Measurements from ENCODE around the gene KIFC1. TPM values are rescaled to one million over a fixed set of nuclear protein-coding genes. Genes with fewer than 3 reads are reported as not detected.
A peak's percentile ranks its signal among the peaks of the same experiment; 100 is the strongest.

Gene KIFC1
- total RNA-seq, 1 donor from 2014 or later: 31.3 TPM

- H3K4me1 Mint-ChIP-seq: peaks cover 67% of the 10 kb centered on the region
- peak overlapping the region; percentile 52 for H3K27ac Mint-ChIP-seq
- DNase-seq (ENCODE audit: low spot score in 2 of 2, unreplicated experiment in 2 of 2): peak in 1 of 2 experiments; percentile 66
Observed at GRCh38 chr6:33430991-33431879, 39.6 kb downstream of the KIFC1 start.

GRCh38 chr6:33431880-33432541 is 40.4 kb downstream of the KIFC1 start:
- peaks cover 18% of the 10 kb centered on the region for H3K36me3 Mint-ChIP-seq
- no peak for DNase-seq (ENCODE audit: low spot score in 2 of 2, unreplicated experiment in 2 of 2)
- H3K9me3 Mint-ChIP-seq: no peaks in the 10 kb centered on the region
- H3K27ac Mint-ChIP-seq: peak overlapping the region; percentile 65
- peak overlapping the region; percentile 20 for H3K4me3 Mint-ChIP-seq
- no peak for TF ChIP-seq CTCF (IDR thresholded peaks at IDR 0.05; ENCODE audit: unreplicated experiment)
- H3K4me1 Mint-ChIP-seq: peaks cover 60% of the 10 kb centered on the region
- H3K27me3 Mint-ChIP-seq (ENCODE audit: low read depth): no peaks in the 10 kb centered on the region

More at GRCh38 chr6:33430991-33431879, 39.6 kb downstream of the KIFC1 start:
- H3K9me3 Mint-ChIP-seq: no peaks in the 10 kb centered on the region
- TF ChIP-seq CTCF (IDR thresholded peaks at IDR 0.05; ENCODE audit: unreplicated experiment): no peak
- H3K4me3 Mint-ChIP-seq: peak overlapping the region; percentile 49
- H3K27me3 Mint-ChIP-seq (ENCODE audit: low read depth): no peaks in the 10 kb centered on the region
- peaks cover 12% of the 10 kb centered on the region for H3K36me3 Mint-ChIP-seq

- Mint-ChIP-seq H3K27me3 (ENCODE audit: low read depth) (no peaks in the 10 kb centered on the region), H3K4me1 (peaks cover 55% of the 10 kb centered on the region), H3K9me3 (no peaks in the 10 kb centered on the region), H3K27ac (peak overlapping the region; percentile 75), H3K4me3 (peak overlapping the region; percentile 21), H3K36me3 (peaks cover 22% of the 10 kb centered on the region)
- DNase-seq (ENCODE audit: low spot score in 2 of 2, unreplicated experiment in 2 of 2): no peak
- no peak for TF ChIP-seq CTCF (IDR thresholded peaks at IDR 0.05; ENCODE audit: unreplicated experiment)
Observed at GRCh38 chr6:33432546-33432945, 40.9 kb downstream of the KIFC1 start.

- no peak for TF ChIP-seq CTCF (IDR thresholded peaks at IDR 0.05; ENCODE audit: unreplicated experiment)
- no peak for DNase-seq (ENCODE audit: low spot score in 2 of 2, unreplicated experiment in 2 of 2)
- H3K36me3 Mint-ChIP-seq: peaks cover 23% of the 10 kb centered on the region
- peak overlapping the region; percentile 75 for H3K27ac Mint-ChIP-seq
- H3K9me3 Mint-ChIP-seq: no peaks in the 10 kb centered on the region
- H3K4me1 Mint-ChIP-seq: peaks cover 54% of the 10 kb centered on the region
- H3K4me3 Mint-ChIP-seq: peak overlapping the region; percentile 21
- H3K27me3 Mint-ChIP-seq (ENCODE audit: low read depth): no peaks in the 10 kb centered on the region
Observed at GRCh38 chr6:33433001-33433543, 41.4 kb downstream of the KIFC1 start.

GRCh38 chr6:33433544-33434191 is 42.0 kb downstream of the KIFC1 start:
- Mint-ChIP-seq H3K27me3 (ENCODE audit: low read depth) (no peaks in the 10 kb centered on the region), H3K4me1 (peaks cover 48% of the 10 kb centered on the region)
- no peak for DNase-seq (ENCODE audit: low spot score in 2 of 2, unreplicated experiment in 2 of 2)

More at GRCh38 chr6:33433544-33434191, 42.0 kb downstream of the KIFC1 start:
- peaks cover 29% of the 10 kb centered on the region for H3K36me3 Mint-ChIP-seq
- TF ChIP-seq CTCF (IDR thresholded peaks at IDR 0.05; ENCODE audit: unreplicated experiment): no peak
- H3K4me3 Mint-ChIP-seq: peak overlapping the region; percentile 7
- no peaks in the 10 kb centered on the region for H3K9me3 Mint-ChIP-seq
- H3K27ac Mint-ChIP-seq: peak overlapping the region; percentile 30
